Measurements from ENCODE around the gene KCNJ6. TPM values are rescaled to one million over a fixed set of nuclear protein-coding genes. Genes with fewer than 3 reads are reported as not detected.

The KCNJ6 gene
- total RNA-seq, 1 donor = 0.36 TPM

DNA sequence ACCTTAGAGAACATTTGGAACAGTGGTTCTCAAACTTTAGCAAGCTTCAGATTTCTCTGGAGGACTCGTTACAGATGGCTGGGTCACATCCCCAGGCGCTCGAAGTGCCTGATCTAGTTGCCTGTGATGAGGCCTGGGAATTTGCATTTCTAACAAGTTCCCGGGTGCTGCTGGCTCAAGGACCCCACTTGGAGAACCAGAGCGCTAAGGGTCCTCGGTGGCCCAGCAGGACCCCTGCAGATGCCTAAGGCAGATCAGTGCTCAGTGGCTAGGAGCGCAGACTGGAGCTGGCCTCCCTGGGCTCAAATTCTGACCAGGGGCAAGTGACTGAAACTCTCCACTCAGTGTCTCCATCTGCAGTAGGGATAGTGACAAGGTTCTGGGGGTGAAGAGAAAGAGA, 341.5 kb downstream of the KCNJ6 start:
- no peak for DNase-seq (ENCODE audit: insufficient read length, low spot score, missing footprints)
- TF ChIP-seq, protein P1, sequence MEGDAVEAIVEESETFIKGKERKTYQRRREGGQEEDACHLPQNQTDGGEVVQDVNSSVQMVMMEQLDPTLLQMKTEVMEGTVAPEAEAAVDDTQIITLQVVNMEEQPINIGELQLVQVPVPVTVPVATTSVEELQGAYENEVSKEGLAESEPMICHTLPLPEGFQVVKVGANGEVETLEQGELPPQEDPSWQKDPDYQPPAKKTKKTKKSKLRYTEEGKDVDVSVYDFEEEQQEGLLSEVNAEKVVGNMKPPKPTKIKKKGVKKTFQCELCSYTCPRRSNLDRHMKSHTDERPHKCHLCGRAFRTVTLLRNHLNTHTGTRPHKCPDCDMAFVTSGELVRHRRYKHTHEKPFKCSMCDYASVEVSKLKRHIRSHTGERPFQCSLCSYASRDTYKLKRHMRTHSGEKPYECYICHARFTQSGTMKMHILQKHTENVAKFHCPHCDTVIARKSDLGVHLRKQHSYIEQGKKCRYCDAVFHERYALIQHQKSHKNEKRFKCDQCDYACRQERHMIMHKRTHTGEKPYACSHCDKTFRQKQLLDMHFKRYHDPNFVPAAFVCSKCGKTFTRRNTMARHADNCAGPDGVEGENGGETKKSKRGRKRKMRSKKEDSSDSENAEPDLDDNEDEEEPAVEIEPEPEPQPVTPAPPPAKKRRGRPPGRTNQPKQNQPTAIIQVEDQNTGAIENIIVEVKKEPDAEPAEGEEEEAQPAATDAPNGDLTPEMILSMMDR (IDR thresholded peaks at IDR 0.05; ENCODE audit: extremely low read depth, low read depth, low read length) = no peak
- H3K36me3 ChIP-seq (ENCODE audit: insufficient read depth, low read length) = no peaks in the 10 kb centered on the region
- no peak overlapping the region for H3K4me2 ChIP-seq (ENCODE audit: insufficient read depth, low read length)
- H3K4me3 ChIP-seq (ENCODE audit: insufficient read depth, low read length) = no peak overlapping the region
- H4K20me1 ChIP-seq (ENCODE audit: insufficient read depth, low read length) = no peaks in the 10 kb centered on the region
- peaks cover 18% of the 10 kb centered on the region for H3K27me3 ChIP-seq (ENCODE audit: insufficient read depth, low read length)
- no peaks in the 10 kb centered on the region for H3K4me1 ChIP-seq (ENCODE audit: insufficient read depth, low read length)
- no peaks in the 10 kb centered on the region for H3K9me3 ChIP-seq (ENCODE audit: low read depth, low read length)
- H2AFZ ChIP-seq (ENCODE audit: low read length) = no peak overlapping the region
- no peaks in the 10 kb centered on the region for H3K79me2 ChIP-seq (ENCODE audit: insufficient read depth, low read length)
- H3K27ac ChIP-seq (ENCODE audit: low read depth, low read length) = no peak overlapping the region

DNA sequence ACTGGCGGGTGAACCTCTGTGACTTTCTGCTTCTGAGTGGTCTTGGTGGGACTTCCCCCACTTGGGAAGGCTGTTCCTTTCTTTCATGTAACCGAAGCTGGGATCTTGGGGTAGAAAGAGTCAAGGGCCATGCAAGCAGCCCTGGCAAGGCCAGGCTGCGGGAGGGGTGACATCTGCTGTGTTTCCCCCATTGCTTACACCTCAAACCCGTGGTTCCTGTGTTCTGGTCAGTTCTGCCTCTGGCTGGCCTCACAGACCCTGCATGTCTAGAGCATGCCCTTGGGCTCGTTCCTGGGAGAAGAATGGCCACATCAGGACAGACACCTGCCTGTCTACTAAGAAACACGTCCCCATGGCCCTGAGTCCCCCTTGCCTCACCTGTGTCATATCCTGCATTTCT, 341.9 kb downstream of the KCNJ6 start:
- TF ChIP-seq, protein P1 (IDR thresholded peaks at IDR 0.05; ENCODE audit: extremely low read depth, low read depth, low read length) = no peak
- DNase-seq (ENCODE audit: insufficient read length, low spot score, missing footprints) = no peak
- Histone ChIP-seq H3K4me3 (ENCODE audit: insufficient read depth, low read length) (no peak overlapping the region), H3K36me3 (ENCODE audit: insufficient read depth, low read length) (no peaks in the 10 kb centered on the region), H3K27ac (ENCODE audit: low read depth, low read length) (no peak overlapping the region), H3K4me1 (ENCODE audit: insufficient read depth, low read length) (no peaks in the 10 kb centered on the region), H2AFZ (ENCODE audit: low read length) (no peak overlapping the region), H3K27me3 (ENCODE audit: insufficient read depth, low read length) (peaks cover 19% of the 10 kb centered on the region), H3K79me2 (ENCODE audit: insufficient read depth, low read length) (no peaks in the 10 kb centered on the region), H3K9me3 (ENCODE audit: low read depth, low read length) (no peaks in the 10 kb centered on the region), H3K4me2 (ENCODE audit: insufficient read depth, low read length) (no peak overlapping the region), H4K20me1 (ENCODE audit: insufficient read depth, low read length) (no peaks in the 10 kb centered on the region)

DNA sequence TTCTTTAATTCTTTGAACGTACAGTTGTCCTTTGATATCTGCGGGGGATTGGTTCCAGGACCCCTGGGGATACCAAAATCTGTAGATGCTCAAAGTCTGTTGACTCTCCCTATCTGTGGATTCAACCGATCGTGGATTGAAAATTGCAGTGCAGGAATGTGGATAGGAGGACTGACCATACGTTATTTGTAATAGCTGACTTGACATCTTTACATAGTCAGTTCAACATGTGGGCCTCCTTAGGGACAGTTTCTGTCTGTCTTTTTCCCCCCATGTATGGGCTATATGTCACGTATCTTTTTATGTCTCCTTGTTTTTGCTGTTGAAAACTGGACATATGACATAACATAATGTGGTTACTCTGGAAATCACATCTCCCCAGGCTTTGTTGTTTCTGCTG, 344.8 kb downstream of the KCNJ6 start:
- Histone ChIP-seq H3K4me2 (ENCODE audit: insufficient read depth, low read length) (no peak overlapping the region), H3K79me2 (ENCODE audit: insufficient read depth, low read length) (no peaks in the 10 kb centered on the region), H3K9me3 (ENCODE audit: low read depth, low read length) (no peaks in the 10 kb centered on the region), H4K20me1 (ENCODE audit: insufficient read depth, low read length) (no peaks in the 10 kb centered on the region), H3K36me3 (ENCODE audit: insufficient read depth, low read length) (no peaks in the 10 kb centered on the region), H2AFZ (ENCODE audit: low read length) (no peak overlapping the region), H3K4me3 (ENCODE audit: insufficient read depth, low read length) (no peak overlapping the region), H3K4me1 (ENCODE audit: insufficient read depth, low read length) (no peaks in the 10 kb centered on the region), H3K27ac (ENCODE audit: low read depth, low read length) (no peak overlapping the region), H3K27me3 (ENCODE audit: insufficient read depth, low read length) (peaks cover 19% of the 10 kb centered on the region)
- TF ChIP-seq, protein P1 (IDR thresholded peaks at IDR 0.05; ENCODE audit: extremely low read depth, low read depth, low read length) = no peak
- no peak for DNase-seq (ENCODE audit: insufficient read length, low spot score, missing footprints)

DNA sequence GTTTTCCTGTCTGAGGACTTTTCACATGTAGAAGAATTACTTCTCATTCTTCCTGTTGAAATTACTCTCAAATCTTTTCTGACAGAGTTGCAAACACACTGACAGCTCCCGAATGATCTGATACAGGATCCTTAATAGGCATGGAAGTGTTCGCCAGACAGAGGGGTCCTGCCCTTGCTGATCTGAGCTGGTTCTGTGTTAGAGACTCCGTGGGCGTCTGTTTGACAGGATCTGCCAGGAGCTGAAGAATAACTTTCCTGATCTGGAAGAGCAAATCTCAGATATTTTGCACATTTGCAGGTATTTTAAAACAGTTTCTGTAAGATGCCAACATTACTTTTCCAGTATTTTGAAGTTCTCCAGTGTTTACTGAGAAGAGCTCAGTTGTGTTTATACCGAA, 347.3 kb downstream of the KCNJ6 start:
- peaks cover 19% of the 10 kb centered on the region for H3K27me3 ChIP-seq (ENCODE audit: insufficient read depth, low read length)
- H3K79me2 ChIP-seq (ENCODE audit: insufficient read depth, low read length) = no peaks in the 10 kb centered on the region
- no peak for DNase-seq (ENCODE audit: insufficient read length, low spot score, missing footprints)
- H3K4me2 ChIP-seq (ENCODE audit: insufficient read depth, low read length) = no peak overlapping the region
- H3K4me1 ChIP-seq (ENCODE audit: insufficient read depth, low read length) = peaks cover 13% of the 10 kb centered on the region
- H4K20me1 ChIP-seq (ENCODE audit: insufficient read depth, low read length) = no peaks in the 10 kb centered on the region
- no peak overlapping the region for H3K27ac ChIP-seq (ENCODE audit: low read depth, low read length)
- H2AFZ ChIP-seq (ENCODE audit: low read length) = no peak overlapping the region
- TF ChIP-seq, protein P1 (IDR thresholded peaks at IDR 0.05; ENCODE audit: extremely low read depth, low read depth, low read length) = no peak
- H3K4me3 ChIP-seq (ENCODE audit: insufficient read depth, low read length) = no peak overlapping the region
- H3K36me3 ChIP-seq (ENCODE audit: insufficient read depth, low read length) = no peaks in the 10 kb centered on the region
- no peaks in the 10 kb centered on the region for H3K9me3 ChIP-seq (ENCODE audit: low read depth, low read length)
